Activated CD4-positive, alpha-beta T cell treated with anti-CD3 and anti-CD28 coated beads for 4 hours (primary cell): ENCODE results near the gene EXOC7.
"Not testable (repeated sequence)": the region's sequence is repeated elsewhere in the genome, so short reads cannot be mapped to it uniquely, and the experiment has no call there.

Experiments used
- DNase-seq, 2 donors: peaks; one replicate each; pipeline ENCODE4 v3.0.0-alpha.2; 2020

Gene EXOC7

DNA sequence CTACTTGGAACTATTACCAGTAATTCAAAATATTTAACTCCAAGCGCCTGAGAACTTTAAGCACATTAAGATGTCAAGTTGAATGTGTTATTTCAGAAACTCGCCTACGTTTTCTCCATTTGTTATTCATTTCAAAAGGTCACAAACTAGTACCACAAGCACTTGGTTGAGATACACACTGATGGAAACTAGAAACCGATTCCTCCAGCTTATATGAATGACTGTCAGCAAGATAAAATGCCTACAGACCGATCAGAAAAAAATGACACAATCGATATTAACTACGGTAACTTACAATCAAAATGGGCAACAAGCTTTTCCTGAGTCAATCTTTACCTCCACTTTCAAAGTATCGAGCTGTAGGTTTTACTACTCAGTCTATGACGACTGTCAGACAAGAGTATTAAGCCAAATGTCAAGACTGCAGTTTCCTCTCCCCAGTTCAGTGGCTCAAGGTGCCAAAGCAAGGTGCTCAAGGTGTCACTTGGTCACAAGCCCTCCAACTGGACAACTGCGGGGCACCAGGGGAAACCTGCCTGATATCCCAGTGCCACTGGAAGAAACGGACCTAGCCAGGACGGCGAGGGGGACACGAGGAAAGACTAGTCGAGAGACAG is 31.9 kb downstream of the EXOC7 start:
- DNase-seq, result no peak

DNA sequence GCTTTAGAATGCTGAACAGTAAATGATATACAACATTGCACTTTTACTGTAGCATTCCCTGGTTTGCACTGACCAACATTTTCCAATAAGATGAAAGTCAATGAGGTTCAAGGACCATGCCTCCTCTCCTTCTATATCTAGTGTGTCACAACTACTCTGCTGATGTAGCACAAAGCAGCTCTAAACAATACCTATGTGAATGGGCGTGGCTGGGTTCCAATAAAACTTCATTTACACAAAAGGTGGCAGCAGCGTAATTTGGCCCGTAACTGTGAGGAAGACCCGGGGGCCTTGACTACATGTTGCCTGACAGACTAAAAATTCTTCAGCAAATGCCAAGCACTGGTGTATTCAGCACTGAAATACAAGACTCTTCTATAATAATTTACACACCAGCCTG is 37.8 kb downstream of the EXOC7 start:
- DNase-seq, result no peak

DNA sequence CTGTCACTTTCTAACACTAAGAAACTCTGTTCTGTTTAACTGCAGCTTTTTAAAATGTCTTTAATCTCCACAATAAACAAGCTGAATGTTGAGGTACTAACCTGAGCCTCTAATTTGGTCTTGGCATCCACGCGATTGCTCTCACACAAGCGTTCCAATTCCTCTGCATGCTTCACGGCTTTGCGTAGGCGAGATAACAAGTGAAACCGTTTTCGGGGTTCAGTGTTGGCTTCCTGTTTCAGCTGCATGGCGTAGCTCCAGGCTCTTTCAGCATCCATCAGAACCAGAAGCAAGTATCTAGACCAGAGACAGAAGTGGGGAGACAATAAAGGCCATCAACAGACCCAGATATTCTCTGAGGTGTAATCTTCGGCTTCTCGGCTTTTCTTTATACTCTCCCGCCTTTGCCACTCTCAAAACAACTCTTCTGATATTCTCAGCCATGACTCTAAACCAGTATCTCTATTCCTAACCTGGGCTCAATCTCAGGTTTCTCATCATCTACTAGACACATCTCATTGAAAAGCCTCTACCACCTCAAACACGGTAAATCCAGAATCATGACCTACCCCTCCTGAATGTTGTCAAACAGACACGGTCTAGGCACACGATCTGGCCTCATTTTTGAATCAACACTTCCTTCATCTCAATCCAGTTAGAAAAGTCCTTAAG is 39.6 kb downstream of the EXOC7 start:
- DNase-seq, result peak; percentile 59 to 63

DNA sequence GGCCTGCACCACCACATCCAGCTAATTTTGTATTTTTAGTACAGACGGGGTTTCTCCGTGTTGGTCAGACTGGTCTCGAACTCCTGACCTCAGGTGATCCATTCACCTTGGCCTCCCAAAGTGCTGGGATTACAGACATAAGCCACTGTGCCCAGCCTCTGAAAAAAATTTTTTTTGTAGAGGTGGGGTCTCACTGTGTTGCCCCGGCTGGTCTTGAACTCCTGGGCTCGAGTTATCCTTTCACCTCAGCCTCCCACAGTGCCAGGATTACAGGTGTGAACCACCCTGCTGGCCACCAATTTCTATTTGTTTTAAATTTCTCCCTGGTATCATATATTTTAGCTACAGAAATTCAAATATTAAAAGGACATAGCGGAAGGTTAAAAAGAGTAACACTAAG is 45.3 kb downstream of the EXOC7 start:
- not testable (repeated sequence) for DNase-seq

DNA sequence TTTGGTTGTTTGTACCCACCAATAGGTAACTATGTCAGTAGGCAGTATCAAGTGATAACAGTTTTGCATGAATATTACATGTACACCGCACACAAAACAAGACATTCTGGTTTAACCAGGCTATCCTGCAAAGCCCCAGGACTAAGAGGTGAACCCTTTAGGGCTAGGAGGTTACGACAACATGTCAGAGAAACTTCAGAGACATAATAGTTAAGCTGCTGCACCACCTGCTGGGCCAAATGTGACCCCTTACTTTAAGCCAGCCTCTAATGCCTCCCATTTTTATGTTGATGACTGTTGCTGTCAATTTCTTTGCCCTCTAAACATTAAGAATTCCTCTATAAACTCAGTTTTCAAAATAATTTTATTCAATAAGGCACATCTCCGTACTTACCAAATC is 46.7 kb downstream of the EXOC7 start:
- no peak for DNase-seq

DNA sequence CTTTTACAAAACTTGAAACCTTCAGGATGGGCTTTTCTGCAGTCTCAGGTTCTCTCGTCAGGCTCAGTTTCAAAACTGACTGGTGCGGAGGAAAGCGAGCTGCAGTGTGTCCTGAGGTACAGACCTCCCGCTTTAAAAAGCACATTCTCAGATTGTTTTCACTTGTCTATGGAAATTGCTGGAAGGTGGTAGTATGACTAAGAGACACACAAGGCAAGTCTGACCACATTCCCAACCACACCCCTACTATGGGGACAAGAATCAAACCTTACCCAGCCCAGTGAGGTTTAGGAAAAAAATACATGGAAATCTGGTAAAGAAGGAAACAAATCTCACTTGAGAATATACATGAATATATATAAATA is 49.5 kb downstream of the EXOC7 start:
- DNase-seq, result no peak

DNA sequence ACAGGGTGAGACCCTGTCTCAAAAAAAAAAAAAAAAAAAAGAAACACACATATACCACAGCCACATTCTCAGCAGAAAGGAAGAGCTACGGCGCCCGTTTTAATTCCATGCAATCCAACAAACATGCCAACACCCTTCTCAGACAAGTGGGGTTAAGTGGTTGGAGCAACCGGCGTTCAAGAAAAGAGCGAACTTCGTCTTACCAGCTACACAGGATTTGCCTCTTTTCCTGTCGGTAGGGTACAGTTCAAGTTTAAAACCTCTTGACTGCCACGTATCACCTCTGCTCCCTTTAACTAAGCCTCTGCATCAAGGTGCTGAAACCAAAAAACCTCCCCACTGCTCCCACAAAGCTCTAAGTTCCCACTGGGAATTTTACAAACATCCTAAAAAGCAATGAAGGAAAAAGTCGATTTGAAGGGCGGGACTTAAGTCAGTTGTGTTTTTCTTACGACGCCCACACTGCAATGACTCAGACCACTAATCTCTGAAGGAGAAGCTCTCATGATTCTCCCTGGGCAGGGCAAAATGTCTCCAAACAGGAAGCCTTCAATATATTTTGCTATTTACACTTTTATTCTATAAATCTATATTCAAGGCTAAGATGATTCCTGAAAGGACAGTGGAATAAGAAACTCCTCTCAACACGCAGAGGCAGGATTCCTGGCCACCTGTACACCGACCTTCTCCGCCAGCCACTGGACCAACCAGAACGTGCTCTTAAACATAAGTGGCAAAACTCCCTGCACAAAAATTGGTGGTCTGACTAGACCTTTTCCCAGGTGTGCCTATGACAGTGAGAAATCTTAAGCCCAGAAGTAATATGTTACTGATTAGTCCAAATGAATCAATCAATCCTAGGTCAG is 50.1 kb downstream of the EXOC7 start:
- peak in 1 of 2 donors; percentile 25 for DNase-seq

DNA sequence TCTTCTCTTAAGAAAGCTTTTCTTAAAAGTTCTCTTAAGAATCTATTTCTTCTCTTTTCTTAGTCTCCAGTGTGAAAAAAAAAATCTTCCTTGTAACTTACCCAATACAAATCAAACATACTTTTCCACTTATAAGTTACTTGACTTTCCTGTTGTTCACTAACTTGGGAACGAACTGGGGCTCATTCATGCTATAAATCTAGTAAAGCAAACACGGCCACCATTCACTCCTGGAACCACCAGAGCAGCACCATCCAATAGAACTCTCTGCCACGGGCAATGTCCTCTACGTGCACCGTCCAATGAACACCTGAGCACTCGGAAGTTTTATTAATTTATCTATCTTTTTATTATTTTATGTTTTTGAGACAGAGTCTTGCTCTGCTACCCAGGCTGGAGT is 52.0 kb downstream of the EXOC7 start:
- no peak for DNase-seq

DNA sequence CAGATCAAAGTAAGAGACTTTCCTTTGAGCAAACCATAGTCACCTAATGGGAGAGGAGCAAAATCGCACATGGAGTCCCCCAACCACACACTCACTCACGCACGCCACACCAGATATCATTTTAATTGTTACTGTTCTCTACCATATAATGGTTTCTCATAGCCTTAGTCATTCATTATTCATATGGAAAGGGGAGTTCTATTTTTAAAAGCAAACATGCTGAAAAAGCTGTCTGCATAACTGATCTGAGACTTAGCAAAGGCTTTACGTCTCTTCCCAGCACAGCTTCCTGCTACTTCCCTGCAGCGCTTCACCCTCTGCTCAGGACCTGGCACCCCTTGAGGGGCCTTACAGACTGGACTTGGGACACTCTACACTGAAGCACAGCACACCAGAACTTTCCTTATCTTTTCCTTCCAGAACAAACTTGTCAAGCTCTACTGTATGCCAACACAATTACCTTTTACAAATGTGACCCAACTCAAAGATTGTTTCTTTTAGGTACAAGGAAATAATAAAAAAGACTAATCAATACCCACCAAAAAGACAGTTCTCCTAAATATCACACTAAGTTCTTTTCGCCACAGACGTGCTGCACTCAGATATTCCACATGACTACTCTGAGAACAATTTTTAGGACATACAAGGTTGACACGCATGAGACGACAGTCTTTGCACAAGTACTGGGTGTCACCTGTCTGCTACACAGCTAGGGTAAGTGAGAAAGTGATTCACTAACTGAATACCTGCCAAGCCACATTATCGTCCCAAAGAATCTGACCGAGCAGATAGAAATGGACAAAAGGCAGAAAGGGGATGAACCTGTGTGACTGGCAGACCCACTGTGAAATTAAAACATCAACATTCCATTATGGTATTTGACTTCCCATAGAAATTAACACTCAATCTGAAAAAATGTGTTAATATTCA is 52.8 kb downstream of the EXOC7 start:
- no peak for DNase-seq

DNA sequence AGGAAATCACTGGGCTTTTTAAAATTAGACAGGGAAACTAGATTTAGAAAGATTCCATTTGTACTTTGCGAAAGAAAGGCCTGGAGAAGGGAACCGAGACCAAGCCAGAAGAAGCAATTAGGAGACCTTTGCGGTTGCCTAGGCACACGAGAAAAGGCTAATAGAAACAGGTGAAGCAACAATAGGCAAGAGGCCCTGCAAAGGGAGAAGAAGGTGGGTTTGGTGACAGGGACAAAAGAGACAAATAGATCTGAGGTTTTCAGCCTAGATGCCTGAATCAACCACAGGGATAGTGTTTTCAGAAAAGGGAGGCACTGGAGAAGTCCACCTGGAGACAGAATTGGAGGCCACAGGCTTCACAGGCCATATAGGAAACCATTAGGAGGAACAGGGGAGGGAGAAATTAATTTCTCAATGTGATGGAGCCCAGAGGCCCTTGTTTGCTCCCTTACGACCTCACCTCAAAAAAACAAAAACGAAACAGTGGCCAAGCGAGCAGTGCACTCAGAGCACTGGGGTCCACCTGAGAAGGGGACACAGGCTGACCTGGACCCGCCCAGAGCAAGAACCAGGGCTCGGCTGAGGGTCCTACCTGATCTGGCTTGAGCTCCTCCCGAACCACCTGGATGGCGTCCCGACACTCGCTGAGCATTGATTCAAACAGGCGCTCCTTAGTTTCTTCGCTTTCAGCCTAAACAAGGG is 53.6 kb downstream of the EXOC7 start:
- DNase-seq, result no peak

DNA sequence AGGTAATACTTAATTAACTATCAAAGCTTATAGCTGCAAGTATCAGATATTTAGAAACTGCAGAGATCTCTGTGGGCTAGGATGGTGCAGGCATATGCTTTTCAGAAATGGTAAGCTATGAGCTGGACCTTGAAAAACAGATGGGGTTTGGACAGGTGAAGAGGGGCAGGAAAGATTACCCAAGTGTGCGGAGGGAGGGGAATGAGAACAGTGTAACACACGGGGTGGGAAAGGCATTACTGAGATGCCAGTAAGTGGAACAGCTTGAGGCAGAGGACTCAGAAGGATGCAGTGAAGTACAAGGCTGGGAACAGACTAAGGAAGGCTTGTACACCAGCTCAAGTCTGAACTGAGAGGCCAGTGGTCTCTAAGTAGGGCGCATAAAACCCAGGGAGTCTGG is 54.3 kb downstream of the EXOC7 start:
- no peak for DNase-seq

DNA sequence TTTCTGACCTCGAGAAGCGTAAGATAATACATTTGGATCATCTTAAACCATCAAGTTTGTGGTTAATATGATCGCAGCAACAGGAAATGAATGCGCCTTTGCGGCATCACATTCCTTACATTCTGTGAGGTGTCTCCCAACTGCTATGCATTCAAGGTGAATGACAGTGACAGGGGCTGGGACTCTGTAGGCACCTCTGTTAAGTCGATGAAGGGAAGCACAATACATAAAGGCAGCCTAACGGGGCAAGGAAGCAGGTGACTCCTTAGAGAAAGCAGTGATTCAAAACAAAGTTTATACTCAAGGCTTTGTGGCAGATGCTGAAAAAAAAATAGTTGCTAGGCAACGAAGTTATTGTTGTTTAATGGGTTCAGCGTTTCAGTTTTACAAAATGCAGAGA is 54.9 kb downstream of the EXOC7 start:
- no peak for DNase-seq

DNA sequence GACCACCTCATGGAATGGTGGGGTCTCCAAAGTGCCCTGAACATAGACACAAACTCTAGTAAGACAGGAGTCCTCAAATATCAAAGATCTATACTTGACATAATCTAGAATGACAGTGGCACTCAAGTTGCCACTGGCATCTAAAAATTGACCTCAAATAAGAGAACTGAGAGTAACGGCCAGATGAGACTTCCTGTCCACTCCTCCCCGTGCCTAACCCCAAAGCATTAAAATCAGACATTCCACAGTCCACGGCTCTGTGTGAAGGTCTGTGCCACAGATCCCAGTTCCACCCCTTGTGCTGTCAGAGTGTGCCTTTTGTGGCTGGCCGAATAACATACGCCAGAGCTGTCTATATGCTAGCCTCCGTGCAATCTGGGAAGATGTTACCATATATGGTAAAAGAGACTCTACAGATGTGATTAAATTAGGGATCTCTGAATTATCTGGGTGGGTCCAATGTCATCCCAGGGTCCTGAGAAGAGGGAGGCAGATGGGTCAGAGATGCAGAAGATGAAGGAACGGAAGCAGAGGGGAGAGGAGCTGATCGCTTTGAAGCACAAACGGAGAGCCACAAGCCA is 55.5 kb downstream of the EXOC7 start:
- no peak for DNase-seq

DNA sequence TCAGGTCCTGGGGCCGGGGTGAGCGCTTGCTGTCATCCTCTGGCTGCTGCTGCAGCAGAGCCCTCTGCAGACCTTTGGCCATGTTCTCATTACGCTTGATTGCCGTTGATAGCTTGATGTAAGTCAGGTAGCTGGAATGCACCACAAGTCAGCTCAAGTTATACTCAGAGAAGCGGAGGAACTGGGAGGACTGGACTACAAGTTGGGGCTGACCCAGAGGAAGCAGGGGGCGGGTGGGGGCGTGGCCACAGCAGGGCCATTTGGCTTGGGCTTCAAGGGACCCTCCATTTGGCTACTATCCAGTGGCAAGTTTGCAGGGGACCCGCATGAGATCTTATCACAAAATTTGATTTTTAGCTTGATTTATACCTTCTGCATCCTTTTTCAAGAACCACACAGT is 57.5 kb downstream of the EXOC7 start:
- DNase-seq, result no peak

DNA sequence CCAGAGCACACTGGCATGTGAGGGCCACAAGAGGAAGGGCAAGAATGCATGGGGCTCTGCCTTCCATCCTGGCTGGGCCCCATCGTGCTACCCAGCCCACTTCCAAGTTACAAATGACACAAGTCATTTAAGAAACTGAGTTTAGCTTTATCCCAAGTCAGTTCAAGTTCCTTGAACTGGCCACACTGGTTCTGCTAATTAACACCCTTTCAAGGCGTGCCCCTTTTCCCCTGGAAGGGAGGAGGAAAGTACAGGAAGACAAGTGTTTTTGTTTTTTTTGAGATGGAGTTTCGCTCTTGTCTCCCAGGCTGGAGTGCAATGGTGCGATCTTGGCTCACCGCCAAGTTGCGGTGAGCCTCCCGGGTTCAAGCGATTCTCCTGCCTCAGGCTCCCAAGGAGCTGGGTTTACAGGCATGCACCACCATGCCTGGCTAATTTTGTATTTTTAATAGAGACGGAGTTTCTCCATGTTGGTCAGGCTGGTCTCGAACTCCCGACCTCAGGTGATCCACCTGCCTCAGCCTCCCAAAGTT is 59.0 kb downstream of the EXOC7 start:
- not testable (repeated sequence) for DNase-seq

DNA sequence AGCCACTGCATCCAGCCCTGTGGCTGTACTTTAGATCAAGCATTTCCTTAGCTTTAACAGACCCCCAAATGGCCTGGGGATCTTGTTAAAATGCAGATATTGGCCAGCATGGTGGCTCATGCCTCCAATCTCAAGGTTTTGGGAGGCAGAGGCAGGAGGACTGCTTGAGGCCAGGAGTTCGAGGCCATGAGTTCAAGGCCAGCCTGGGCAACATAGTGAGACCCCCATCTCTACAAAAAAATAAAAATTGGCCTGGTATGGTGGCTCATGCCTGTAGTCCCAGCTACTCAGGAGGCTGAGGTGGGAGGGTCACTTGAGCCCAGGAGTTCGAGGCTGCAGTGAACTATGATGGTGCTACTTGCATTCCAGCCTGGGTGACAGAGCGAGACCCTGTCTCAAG is 60.7 kb downstream of the EXOC7 start:
- DNase-seq, result not testable (repeated sequence)

DNA sequence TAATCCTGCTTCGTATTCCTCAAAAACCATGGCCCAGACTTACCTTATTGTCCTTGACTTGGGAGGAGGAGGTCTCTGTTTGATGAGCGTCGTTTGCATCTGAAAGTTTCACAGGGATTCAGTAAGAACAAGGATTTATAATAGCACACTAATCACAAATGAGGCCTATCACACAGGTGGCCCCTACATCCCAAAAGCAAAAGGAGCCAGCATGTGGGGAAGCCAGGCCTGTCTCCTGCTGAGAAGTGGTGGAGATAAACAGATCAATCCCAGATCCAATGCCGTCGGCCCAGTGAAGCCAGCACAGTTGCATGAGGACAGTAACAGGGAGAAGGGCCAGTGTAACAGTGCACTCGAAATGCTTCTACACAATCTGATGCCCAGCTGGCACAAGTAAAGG is 63.2 kb downstream of the EXOC7 start:
- no peak for DNase-seq

DNA sequence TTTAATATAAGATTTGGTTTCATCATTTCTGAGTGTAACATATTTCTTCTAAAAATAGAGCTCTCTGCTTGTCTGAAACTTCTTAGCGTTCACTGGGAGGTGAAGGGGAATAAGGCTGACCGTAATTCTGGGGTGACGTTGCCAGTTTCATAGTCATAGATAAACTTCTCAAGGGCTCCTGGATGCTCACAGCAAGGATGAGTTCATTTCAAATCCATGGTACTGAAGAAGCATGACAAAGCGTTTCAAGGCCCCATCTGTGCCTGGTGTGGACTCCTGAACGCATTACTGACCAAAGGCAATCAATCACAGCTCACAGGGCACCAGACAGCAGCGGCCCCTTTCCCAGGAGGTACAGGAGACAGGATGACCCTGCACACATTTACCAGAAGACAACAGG is 64.5 kb downstream of the EXOC7 start:
- DNase-seq, result no peak

DNA sequence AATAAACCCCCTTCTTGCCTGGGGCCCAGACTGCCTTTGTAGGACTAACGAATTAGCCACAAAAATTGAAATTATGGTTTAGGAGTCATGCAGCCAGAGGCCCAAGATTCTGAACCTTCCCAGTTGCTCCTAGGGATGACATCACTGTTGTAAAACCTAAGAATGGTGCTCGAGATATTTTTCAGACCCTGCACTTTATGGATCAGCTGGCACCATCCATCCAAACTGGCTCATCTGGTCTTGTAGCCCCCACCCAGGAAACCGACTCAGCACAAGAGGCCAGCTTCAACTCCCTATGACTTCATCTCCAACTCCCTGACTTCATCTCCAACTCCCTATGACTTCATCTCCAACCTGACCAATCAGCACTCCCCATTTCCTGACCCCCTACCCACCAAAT is 65.5 kb downstream of the EXOC7 start:
- no peak for DNase-seq

DNA sequence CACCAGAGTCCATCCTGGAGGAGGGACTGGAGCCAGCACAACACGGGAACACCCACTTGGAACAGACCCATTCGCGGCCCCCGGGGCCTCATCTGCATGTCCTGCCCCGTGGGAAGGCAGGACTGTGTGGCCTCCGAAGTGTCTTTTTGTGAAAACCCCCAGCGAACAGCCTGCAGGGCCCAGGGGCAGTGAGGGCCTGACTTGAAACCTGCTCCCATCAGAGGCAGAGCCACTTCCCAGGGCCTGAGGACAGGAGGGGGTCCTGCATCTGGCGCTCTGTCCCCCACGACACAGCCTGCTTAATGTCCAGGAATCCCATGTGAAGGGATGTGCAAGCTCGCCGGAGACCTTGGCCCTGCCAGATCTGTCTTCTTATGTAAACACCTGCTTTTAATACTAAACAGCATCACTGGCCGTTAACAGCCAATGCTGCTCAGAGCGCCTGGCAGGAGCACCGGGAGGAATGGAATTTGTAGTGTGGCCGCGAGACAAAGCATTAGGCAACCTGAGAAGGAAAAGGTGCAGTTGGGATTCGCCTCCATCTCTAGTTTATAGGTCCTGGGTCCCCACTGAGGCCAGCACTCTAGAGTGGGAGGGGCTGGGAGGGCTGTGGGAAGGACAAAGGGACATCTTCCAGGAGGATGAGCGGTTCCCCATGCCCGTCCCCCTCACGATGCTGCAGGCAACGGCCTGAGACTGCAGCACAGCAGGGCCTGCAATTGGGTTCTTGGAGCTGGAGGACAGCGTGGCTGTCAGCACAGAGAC is 66.9 kb downstream of the EXOC7 start:
- DNase-seq, result no peak
